HG03432 (cell line): Measurements from ENCODE around the gene EPB41L4A.

Experiments
- ATAC-seq: cut with Tn5 transposase; IDR thresholded peaks from one replicate; pipeline ENCODE4 v1.9.1; 2021; ENCODE audit warnings: mild to moderate bottlenecking, moderate library complexity; ENCODE audit not compliant: unreplicated experiment

EPB41L4A gene

GRCh38 chr5:112316006-112316405 lies 103.1 kb downstream of the EPB41L4A start:
- no peak for ATAC-seq

- ATAC-seq: no peak
These were observed 106.5 kb downstream of the EPB41L4A start for GRCh38 chr5:112312295-112313275.

GRCh38 chr5:112310746-112311145 lies 108.3 kb downstream of the EPB41L4A start:
- ATAC-seq: no peak

GRCh38 chr5:112308608-112309007 lies 110.5 kb downstream of the EPB41L4A start:
- ATAC-seq: no peak

- ATAC-seq: no peak
These were observed 112.1 kb downstream of the EPB41L4A start for GRCh38 chr5:112306956-112307355.

GRCh38 chr5:112304743-112305142 lies 114.3 kb downstream of the EPB41L4A start:
- ATAC-seq: no peak

GRCh38 chr5:112303685-112304084 lies 115.4 kb downstream of the EPB41L4A start:
- no peak for ATAC-seq

- no peak for ATAC-seq
These were observed 125.0 kb downstream of the EPB41L4A start for GRCh38 chr5:112294126-112294525.

GRCh38 chr5:112293587-112293986 lies 125.5 kb downstream of the EPB41L4A start:
- ATAC-seq: no peak

GRCh38 chr5:112290691-112291090 lies 128.4 kb downstream of the EPB41L4A start:
- ATAC-seq: no peak

- ATAC-seq: no peak
These were observed 129.6 kb downstream of the EPB41L4A start for GRCh38 chr5:112289465-112289864.

- no peak for ATAC-seq
These were observed 134.8 kb downstream of the EPB41L4A start for GRCh38 chr5:112283943-112284929.

- no peak for ATAC-seq
These were observed 136.0 kb downstream of the EPB41L4A start for GRCh38 chr5:112283034-112283582.

- ATAC-seq: no peak
These were observed 140.0 kb downstream of the EPB41L4A start for GRCh38 chr5:112279082-112279481.

- no peak for ATAC-seq
These were observed 142.1 kb downstream of the EPB41L4A start for GRCh38 chr5:112276991-112277390.

- no peak for ATAC-seq
These were observed 143.4 kb downstream of the EPB41L4A start for GRCh38 chr5:112275671-112276070.

GRCh38 chr5:112270299-112271293 lies 148.5 kb downstream of the EPB41L4A start:
- ATAC-seq: peak; percentile 82

GRCh38 chr5:112267231-112267630 lies 151.8 kb downstream of the EPB41L4A start:
- ATAC-seq: no peak

GRCh38 chr5:112264666-112265065 lies 154.4 kb downstream of the EPB41L4A start:
- ATAC-seq: no peak

- no peak for ATAC-seq
These were observed 154.9 kb downstream of the EPB41L4A start for GRCh38 chr5:112264151-112264550.
